Left kidney (tissue), 2 donors: ENCODE results near the gene MIAT. TPM values are rescaled to one million over a fixed set of nuclear protein-coding genes. Genes with fewer than 3 reads are reported as not detected.
"Not testable (repeated sequence)": the region's sequence is repeated elsewhere in the genome, so short reads cannot be mapped to it uniquely, and the experiment has no call there.

Experiments
- DNase-seq: peaks from one replicate; pipeline ENCODE4 v3.0.0-alpha.2; 2013
- polyA plus RNA-seq: library from polyadenylated mRNA; unstranded; fragments of 120-200 nt; gene quantifications from one replicate; pipeline ENCODE4 v1.2.1, GENCODE V29; 2013; ENCODE audit not compliant: insufficient read length

MIAT gene
- polyA plus RNA-seq, 1 donor, result 0.52 TPM

GRCh38 chr22:26700462-26700861 is 43.1 kb downstream of the MIAT start:
- DNase-seq, result no peak

- DNase-seq, result no peak
These were observed 43.5 kb downstream of the MIAT start for GRCh38 chr22:26700886-26701285.

GRCh38 chr22:26701323-26701722 is 43.9 kb downstream of the MIAT start:
- DNase-seq, result no peak

DNA sequence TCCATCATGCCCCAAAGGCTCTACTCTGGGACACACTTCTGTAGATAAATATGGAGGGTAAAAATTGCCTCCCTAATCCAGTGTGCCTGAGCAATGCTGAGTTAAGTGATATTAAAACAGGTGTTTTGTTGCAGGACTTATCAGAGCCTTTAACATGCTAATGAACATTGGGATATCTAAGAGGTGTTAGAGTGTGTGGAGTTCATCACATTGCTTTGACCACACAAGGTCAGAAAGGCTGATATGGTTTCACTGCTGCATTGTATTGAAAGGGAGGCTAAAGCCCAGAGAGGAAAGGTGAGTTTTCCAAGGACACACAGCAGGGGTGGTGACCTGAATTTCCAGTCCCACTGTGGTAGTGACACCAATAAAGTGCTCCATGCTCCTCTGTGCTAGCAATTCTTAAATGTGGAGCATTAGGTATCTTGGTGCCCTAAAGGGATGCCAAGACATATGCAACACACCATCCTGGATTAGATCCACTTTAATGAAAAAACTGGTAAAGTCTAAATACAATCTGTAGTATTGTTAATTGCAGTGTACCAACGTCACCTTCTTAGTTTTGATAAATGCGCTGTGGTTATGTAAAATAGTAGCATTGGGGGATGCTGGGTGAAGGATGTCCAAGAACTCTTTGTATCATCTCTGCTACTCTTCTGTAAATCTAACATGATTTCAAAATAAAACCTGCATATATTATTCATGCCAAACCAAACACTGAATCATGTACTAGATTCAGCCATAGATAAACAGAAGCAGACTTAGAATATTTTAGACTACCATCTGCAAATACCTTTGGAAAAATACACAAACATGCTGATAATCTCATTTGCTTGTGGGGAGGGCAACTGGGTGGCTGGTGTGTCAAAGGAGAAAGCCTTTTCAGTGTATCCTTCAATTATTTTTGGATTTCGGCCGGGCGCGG is 45.8 kb downstream of the MIAT start:
- DNase-seq, result no peak

- not testable (repeated sequence) for DNase-seq
These were observed 48.0 kb downstream of the MIAT start for GRCh38 chr22:26705379-26705778.

- DNase-seq, result no peak
These were observed 49.7 kb downstream of the MIAT start for GRCh38 chr22:26707090-26707489.

DNA sequence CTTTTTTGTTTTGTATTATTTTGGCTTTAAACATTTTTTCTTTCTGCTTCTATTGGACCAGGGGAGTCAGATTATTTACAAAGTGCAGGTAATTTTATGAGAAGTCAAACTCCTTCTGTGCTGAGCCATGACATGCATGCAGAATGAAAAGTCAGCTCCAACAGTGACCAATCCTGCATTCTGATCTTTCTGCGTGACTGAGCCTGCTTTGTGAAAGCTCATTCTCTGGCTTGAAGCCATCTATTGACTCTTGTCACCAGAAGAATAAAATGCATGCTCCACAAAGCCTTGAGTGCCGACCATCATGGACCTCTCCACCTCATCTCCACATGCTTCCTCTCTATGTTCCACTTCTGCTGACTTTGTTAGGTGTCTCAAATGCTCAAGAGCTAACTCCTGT is 50.2 kb downstream of the MIAT start:
- DNase-seq, result no peak

- DNase-seq, result no peak
These were observed 51.0 kb downstream of the MIAT start for GRCh38 chr22:26708256-26709009.

DNA sequence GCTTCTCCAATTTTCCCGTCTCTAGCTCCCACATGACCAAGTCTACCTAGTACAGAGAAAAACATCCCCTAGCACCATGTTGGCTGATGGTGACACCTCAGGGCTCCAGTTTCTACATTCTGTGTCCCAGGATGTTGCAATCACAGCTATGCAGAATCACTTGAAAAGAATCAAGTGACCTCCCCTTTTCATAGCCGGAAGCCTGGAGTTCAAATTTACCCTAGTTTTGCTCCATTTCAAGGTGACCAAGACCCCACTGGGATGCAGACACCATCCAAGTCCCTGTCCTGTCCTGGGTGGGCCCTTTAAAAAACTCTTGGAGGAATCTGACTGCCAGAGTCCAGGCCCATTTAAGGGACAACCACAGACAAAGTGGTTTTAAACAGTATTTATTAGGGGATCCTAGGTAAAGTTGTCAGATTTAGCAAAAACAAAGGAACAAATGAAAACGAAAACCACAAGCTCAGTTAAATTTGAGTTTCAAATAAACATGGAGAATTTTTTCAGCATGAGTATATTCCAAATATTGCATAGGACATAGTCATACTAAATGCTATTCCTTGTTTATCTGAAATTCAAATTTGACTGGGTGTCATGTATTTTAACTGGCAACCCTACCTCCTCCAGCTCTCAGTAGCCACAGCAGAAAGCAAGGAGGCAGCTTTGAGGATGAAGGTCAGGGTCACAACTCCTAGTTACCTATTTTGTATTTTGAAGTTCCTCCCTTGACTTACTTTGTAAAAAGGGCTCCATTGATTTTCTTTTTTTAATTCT is 52.4 kb downstream of the MIAT start:
- DNase-seq, result no peak

GRCh38 chr22:26711205-26711963 is 54.0 kb downstream of the MIAT start:
- no peak for DNase-seq

DNA sequence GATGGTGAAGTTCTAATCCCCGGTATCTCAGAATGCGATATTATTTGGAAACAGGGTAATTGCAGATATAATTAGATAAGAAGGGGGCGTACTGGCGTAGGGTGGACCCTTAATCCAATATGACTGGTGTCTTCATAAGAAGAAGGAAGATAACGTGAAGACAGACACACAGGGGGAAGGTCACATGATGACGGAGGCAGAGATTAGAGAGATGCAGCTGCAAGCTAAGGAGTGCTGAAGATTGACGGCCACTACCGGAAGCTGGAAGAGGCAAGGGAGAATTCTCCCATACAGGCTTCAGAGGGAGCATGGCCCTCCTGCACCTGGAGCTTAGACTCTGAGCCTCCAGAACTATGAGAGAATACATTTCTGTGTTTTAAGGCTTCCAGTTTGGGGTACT is 54.8 kb downstream of the MIAT start:
- no peak for DNase-seq

- DNase-seq, result no peak
These were observed 56.5 kb downstream of the MIAT start for GRCh38 chr22:26713823-26714449.

- DNase-seq, result no peak
These were observed 57.6 kb downstream of the MIAT start for GRCh38 chr22:26714971-26715370.

GRCh38 chr22:26715392-26715936 is 58.1 kb downstream of the MIAT start:
- no peak for DNase-seq

DNA sequence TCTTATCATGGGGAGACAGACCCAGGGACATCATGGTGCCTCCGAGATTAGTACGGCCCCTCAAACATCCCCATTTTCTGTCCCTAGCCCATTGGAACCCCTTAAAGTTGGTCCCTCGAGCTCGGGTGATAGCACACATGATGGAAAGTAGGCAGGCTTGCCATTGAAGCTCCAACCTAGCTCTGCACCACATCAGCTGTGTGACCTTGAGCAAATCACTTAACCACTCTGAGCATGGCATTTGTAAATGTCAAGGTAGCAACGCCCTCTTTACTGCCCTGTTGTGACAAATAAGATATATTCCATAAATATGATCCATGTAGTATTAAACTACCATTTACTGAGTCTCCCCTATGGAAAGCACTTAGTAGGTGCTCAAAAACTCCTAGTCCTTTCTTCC is 61.1 kb downstream of the MIAT start:
- DNase-seq, result no peak

- no peak for DNase-seq
These were observed 61.5 kb downstream of the MIAT start for GRCh38 chr22:26718905-26719304.

DNA sequence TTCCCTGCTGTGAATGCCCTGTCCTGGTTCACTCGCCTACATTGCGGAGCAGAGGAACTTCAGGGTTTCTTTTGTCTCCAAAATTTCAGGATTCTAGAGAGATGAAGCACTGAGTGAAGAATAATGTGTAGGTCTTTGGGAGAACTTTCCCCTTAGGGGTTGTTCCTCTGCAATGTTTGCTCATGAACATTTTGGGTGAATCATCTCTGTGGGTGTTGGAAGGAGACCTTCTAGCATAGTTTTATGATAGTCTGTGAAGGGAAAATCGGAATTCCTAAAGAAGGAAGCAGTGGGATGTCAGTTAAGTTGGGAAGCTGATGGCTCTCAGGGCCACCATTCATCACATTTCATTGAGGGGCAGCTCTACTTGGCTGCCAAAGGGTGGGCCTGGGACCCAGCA is 64.8 kb downstream of the MIAT start:
- DNase-seq, result no peak

- no peak for DNase-seq
These were observed 67.0 kb downstream of the MIAT start for GRCh38 chr22:26724414-26724813.

GRCh38 chr22:26725012-26725676 is 67.8 kb downstream of the MIAT start:
- DNase-seq, result no peak
